Upper lobe of left lung (tissue), 4 donors: ENCODE results near the gene MEGF11.

Source experiments
- CTCF ChIP-seq, 6 experiments: fragments of 450-650 bp in 4 of 6; fragments of 200-600 bp in 2 of 6; sonication (generic) in 2 of 6; IDR thresholded peaks; one replicate each; pipeline ENCODE4 v1.5.1; 2016 to 2019; ENCODE audit warnings: antibody characterized with exemption in 6 of 6
- EP300 ChIP-seq, 4 donors: sonication (generic); formaldehyde crosslinking; IDR thresholded peaks; one replicate each; pipeline ENCODE4 v1.5.1; 2017; ENCODE audit warnings: antibody characterized with exemption in 4 of 4, control low read depth in 2 of 4
- POLR2A ChIP-seq, 4 donors: fragments of 450-650 bp; IDR thresholded peaks; one replicate each; pipeline ENCODE4 v1.5.1; 2016 to 2017; ENCODE audit warnings: antibody characterized with exemption in 4 of 4, mild to moderate bottlenecking in 2 of 4
- POLR2AphosphoS5 ChIP-seq, 2 donors: sonication (generic); formaldehyde crosslinking; IDR thresholded peaks; one replicate each; pipeline ENCODE4 v1.5.1; 2017; ENCODE audit warnings: antibody characterized with exemption in 2 of 2

DNA sequence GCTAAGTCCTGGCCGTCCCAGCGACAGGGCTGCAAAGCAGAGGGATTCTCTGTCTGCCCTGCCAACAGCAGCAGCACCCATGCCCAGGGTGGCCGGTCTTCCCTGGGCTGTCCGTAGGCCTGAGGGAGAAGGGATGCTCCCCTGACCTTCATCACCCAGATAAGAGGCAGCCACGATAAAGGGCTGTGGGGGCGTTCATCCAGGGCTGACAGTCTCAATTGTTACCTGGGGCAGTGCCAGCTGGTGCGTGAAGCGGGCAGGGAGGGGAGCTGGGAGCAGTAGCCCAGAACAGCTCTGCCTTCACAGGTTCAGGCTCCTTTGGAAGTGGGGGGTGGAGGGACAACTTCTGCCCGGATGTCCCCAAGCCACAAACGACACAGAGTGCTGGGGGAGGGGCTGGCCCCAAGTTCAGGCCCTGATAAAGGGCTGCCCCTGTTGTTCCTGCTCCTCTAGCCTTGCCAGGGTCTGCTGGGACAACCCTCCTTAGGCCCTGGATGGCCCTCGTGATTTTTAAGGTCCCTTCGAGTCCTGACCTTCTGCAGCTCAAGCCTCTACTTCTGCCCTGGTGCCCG, 289.6 kb downstream of the MEGF11 start:
- TF ChIP-seq EP300 (IDR thresholded peaks at IDR 0.05) (no peak), POLR2A (IDR thresholded peaks at IDR 0.05) (no peak), CTCF (IDR thresholded peaks at IDR 0.05) (no peak), POLR2AphosphoS5 (IDR thresholded peaks at IDR 0.05) (no peak)
